HG03159 (cell line): ENCODE data around the gene ME1.
"Not testable (repeated sequence)": the region's sequence is repeated elsewhere in the genome, so short reads cannot be mapped to it uniquely, and the experiment has no call there.

Source experiments
- ATAC-seq: cut with Tn5 transposase; IDR thresholded peaks from one replicate; pipeline ENCODE4 v1.9.1; 2021; ENCODE audit warnings: mild to moderate bottlenecking, moderate library complexity; ENCODE audit not compliant: unreplicated experiment

The ME1 gene

DNA sequence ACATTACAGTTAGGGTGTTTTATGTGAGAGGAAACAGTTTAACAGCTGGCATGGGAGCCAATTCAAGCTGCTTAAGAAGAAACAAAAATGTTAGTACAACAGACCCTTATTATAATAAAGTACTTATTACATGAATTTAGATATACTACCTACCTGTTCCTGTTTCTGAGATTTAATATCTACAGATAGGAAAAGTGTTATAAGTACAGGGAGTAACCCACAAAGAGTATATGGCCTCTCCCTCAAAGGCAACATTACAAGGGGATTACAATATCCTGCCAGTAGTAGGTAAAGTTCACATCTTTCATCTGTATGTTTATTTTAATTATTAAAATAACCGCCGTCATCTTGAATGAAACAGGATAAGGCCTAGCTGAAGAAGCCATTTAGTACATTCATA, 1.8 kb upstream of the ME1 start:
- ATAC-seq: no peak

GRCh38 chr6:83431545-83432155, 799 bp upstream of the ME1 start:
- no peak for ATAC-seq

- no peak for ATAC-seq
Observed at GRCh38 chr6:83429857-83430610, 817 bp downstream of the ME1 start.

GRCh38 chr6:83429269-83429668, 1.6 kb downstream of the ME1 start:
- no peak for ATAC-seq

- ATAC-seq: no peak
Observed at GRCh38 chr6:83424392-83425018, 6.3 kb downstream of the ME1 start.

- no peak for ATAC-seq
Observed at GRCh38 chr6:83417880-83418663, 12.8 kb downstream of the ME1 start.

- ATAC-seq: no peak
Observed at GRCh38 chr6:83413068-83413467, 17.8 kb downstream of the ME1 start.

DNA sequence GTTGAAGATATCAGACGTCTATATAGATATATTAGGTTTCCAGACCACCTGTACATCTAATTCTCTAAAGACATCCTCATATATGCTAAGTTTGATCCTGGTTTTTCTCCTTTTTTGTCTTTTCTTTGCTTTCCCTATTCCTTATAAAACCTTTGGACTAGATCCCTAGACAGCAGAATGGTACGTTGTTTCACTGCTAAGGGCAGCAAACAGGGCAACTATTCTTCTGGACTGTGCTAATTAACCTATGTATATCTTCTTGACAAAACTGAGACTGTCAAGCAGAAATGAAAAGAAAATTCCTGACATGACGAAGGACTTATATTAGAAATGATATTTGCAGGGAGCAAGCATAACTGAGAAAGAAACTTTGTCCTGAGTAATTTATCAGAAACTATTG, 19.1 kb downstream of the ME1 start:
- no peak for ATAC-seq

DNA sequence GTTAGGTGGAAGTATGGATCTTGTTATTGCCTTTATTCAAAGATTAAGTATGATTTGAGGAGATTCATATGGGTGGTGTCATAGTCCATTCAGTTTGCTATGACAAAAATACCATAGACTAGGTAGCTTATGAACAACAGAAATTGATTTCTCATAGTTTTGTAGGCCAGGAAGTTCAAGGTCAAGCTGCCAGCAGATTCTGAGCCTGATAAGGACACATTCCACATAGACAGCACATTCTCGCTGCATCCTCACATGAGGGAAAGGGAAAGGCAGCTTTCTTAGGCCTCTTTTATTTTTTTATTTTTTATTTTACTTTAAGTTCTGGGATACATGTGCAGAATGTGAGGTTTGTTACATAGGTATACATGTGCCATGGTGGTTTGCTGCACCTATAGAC, 27.7 kb downstream of the ME1 start:
- ATAC-seq: no peak

DNA sequence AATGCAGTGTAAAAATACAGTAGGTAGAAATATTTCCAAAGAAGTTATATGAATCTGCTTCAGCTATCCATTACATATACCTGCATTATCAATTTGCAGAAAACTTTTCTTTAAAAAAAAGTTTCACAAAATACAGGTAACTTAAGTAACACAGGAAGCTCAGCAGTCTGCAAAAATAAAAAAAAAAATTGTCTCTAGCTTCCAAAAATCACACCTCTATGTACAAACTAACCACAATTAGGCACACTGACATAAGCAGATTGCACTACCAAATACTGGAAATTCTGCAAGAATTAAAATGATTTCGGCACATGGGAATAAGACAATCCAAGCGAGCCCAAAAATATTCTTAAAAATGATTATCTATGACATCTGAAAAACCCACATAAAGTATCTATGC, 41.2 kb downstream of the ME1 start:
- ATAC-seq: no peak

- ATAC-seq: no peak
Observed at GRCh38 chr6:83385473-83385872, 45.4 kb downstream of the ME1 start.

- ATAC-seq: no peak
Observed at GRCh38 chr6:83384751-83385150, 46.1 kb downstream of the ME1 start.

DNA sequence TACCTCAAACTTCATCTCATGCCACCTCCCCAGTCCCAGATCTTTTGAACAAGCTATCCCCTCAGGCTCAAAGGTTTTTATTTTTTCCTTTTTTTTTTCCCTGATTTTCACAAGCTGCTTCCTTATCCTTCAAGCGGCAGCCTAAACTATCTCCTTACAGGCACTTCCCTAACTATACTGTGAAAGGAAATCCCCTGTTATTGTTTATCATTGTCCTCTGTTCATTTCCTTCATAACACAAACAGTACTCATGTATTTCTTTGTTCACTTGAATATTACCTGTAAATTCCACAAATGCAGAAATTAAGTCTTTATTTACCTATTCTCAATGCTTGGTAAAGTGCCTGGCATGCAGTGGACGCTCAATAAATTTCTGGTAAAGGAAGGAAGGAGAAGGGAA, 48.9 kb downstream of the ME1 start:
- no peak for ATAC-seq

DNA sequence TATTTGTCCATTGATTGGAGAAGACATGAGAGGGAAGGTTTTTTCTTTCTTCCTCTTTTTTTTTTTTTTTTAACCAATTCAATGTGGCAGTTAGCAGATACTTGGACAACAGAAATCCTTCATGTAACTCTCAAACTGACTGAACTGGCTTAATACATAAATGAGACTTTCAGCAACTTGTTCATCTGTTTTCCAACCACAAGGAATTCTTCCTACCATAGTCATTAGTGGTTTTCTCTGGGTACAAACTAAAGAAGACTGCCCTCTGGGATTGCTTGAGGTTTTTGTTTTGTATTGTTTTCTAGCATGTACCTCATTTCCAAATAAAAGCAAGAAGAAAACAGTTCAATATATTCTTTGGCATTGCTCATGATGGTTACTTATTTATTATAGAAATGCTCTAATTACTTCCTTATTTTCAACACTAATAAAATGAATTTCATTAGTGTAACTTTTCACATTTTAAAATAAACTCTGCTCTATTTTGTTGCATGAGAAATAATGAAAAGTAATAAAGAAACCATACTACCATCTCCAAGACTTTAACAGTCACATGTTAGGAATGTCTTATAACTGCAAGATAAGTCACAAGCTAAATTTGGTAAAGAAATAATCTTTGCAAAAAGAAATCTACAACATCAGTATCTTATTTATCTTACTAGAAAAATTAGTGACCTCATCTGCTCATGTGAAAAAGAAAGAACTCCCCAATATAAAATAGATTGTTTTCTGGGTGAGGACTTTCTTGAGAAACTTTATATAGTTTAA, 52.0 kb downstream of the ME1 start:
- ATAC-seq: no peak

GRCh38 chr6:83371423-83371822, 59.4 kb downstream of the ME1 start:
- ATAC-seq: no peak

DNA sequence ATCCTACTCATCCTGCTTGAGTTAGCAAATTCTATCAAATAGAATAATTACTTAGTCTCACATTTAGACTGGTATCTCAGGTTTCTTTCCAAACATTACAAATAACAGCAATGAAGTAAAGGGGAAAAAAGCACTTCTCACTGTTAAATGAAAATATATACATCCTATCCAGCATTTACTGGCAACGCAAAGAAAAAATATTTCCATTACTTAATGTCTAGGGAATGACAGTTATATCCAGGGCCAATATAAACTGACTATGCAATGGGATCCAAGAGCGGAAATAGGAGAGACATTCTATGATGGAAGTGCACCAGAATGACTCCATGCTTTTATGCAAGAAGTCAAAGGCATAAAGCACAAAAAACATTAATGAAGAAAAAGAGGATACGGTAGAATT, 60.3 kb downstream of the ME1 start:
- no peak for ATAC-seq

GRCh38 chr6:83369692-83370091, 61.2 kb downstream of the ME1 start:
- no peak for ATAC-seq

DNA sequence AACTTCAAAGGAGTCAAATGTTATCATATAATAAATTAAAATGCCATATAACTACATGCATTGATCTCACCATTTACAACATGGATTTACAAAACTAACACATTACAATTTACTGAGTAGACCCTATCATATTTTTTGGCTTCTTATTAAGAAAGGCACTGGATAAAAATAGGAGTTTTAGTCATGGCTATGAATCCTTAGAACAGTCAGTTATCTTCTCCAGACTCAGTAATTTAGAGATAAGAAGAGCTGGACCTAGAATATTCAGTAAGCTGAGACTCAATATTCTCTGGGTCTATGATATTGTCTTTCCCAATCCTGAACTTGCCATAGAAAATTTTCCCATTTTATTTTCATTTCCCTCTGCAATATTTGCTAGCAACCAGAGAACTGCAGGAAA, 62.3 kb downstream of the ME1 start:
- no peak for ATAC-seq

- ATAC-seq: no peak
Observed at GRCh38 chr6:83367104-83367503, 63.7 kb downstream of the ME1 start.

- ATAC-seq: no peak
Observed at GRCh38 chr6:83365931-83366330, 64.9 kb downstream of the ME1 start.

DNA sequence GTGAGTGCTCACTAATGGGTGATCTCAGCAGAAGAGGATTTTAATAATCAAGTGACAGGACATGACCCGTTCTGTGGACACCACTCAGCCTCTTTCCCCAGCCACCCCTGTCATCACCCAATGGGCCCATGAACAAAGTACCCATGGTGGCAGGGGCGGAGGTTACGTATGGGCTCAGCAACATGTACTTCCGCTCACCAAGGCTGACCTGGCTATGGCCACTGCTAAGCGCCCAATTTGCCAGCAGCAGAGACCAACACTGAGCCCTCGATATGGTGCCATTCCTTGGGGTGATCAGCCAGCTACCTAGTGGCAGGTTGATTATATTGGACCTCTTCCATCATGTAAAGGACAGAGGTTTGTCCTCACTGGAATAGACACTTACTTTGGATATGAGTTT, 68.5 kb downstream of the ME1 start:
- ATAC-seq: not testable (repeated sequence)
